Heart right ventricle (tissue), 16 donors: ENCODE measurements around the gene NEBL. TPM values are rescaled to one million over a fixed set of nuclear protein-coding genes. Genes with fewer than 3 reads are reported as not detected.
A peak's percentile ranks its signal among the peaks of the same experiment; 100 is the strongest.

Experiments
- ATAC-seq, 8 donors: fragments of 200-7000 bp; cut with Tn5 transposase; one replicate each; pipeline ENCODE4 v1.9.1; 2020; ENCODE audit warnings: mild to moderate bottlenecking in 8 of 8, moderate library complexity in 8 of 8, moderate number of reproducible peaks in 1 of 8
- DNase-seq, 2 donors: peaks; one replicate each; pipeline ENCODE4 v3.0.0-alpha.2; 2020
- H3K27ac ChIP-seq, 10 donors: fragments of 200-600 bp; sonication (generic) in 2 of 10; one replicate each; pipeline versions ENCODE4 v1.5.0 to v1.8.0; 2020 to 2022; ENCODE audit warnings: mild to moderate bottlenecking in 3 of 10
- H3K27me3 ChIP-seq, 7 donors: fragments of 200-600 bp; one replicate each; pipeline ENCODE4 v1.8.0; 2021 to 2022; ENCODE audit warnings: mild to moderate bottlenecking in 2 of 7
- H3K36me3 ChIP-seq, 9 donors: fragments of 200-600 bp; sonication (generic) in 1 of 9; one replicate each; pipeline versions ENCODE4 v1.5.0 to v1.8.0; 2020 to 2022; ENCODE audit warnings: mild to moderate bottlenecking in 2 of 9
- H3K4me1 ChIP-seq, 9 donors: fragments of 200-600 bp; sonication (generic) in 1 of 9; one replicate each; pipeline versions ENCODE4 v1.5.0 to v1.8.0; 2020 to 2022; ENCODE audit warnings: mild to moderate bottlenecking in 4 of 9
- H3K4me3 ChIP-seq, 10 donors: fragments of 200-600 bp; sonication (generic) in 2 of 10; one replicate each; pipeline versions ENCODE4 v1.5.0 to v1.8.0; 2020 to 2022; ENCODE audit warnings: mild to moderate bottlenecking in 7 of 10, moderate library complexity in 2 of 10
- H3K9me3 ChIP-seq, 11 donors: fragments of 200-600 bp in 10 of 11; sonication (generic) in 2 of 11; one replicate each; pipeline versions ENCODE4 v1.5.0 to v1.8.0; 2013 to 2022; ENCODE audit warnings: mild to moderate bottlenecking in 2 of 11, control low read depth in 1 of 11, moderate library complexity in 1 of 11
- CTCF ChIP-seq, 9 donors: fragments of 200-600 bp; sonication (generic) in 2 of 9; IDR thresholded peaks; one replicate each; pipeline versions ENCODE4 v1.5.0 to v1.8.0; 2021 to 2022; ENCODE audit warnings: antibody characterized with exemption in 9 of 9, mild to moderate bottlenecking in 5 of 9, moderate library complexity in 1 of 9
- WGBS, 2 donors: extraction: QIAGEN DNeasy Blood & Tissue Kit; methylation state at CpG; one replicate each; pipeline ENCODE4 v1.1.7; 2013; ENCODE audit warnings: inconsistent platforms in 1 of 2; 5-methylcytosine and 5-hydroxymethylcytosine counted together
- intact Hi-C, 10 donors: fragments of 100-400 bp; cut with DNase I; formaldehyde crosslinking; loops; one replicate each; pipeline versions ENCODE4 v1.11.1 to v1.14.2; 2022
- polyA plus RNA-seq, 2 donors: library from polyadenylated mRNA; stranded (reverse); fragments of 200-250 nt; gene quantifications; one replicate each; pipeline ENCODE4 v1.2.3, GENCODE V29; 2013
- total RNA-seq, 10 donors: library from RNA; stranded (reverse); fragmentation: NEBNext Ultra II Directional in 3 of 10; extraction: Animal tissue kit (Norgen Biotek cat#: 25700) in 3 of 10; gene quantifications; one replicate each; pipeline versions ENCODE4 v1.2.1 to v1.2.4, GENCODE V29; 2021 to 2023
- donor health status: Arrhythmogenic right ventricular cardiomyopathy.
- donor health status: ischemic (EF 13 %, LVEDD 7.1; RV severe dilation, severe dysfunction).
- donor health status: healthy with polysubstance abuse.
- donor health status: DM: no; HTN: yes; CAD: no.
- donor health status: DM: no; HTN: no; CAD: no.
- donor health status: ischemic (EF 25% LVEDD 6.9; RV normal size, moderate dysfunction).
- donor health status: ischemic (EF 25% LVEDD 5.7; RV mildly dilated, moderate dysfunction).
- donor health status: healthy.
- donor health status: DM: yes; HTN: yes; CAD: no.
- donor health status: Ischemic cardiomyopathy.
- donor health status: ischemic (EF 35%, LVEDD 5.7; RV mildly dilated, moderate dysfunction).
- donor health status: nonischemic (EF 11% LVEDD 7.7; RV severe dilation, severe dysfunction).
- donor health status: DM: yes; HTN: yes; CAD: no.
- donor health status: PGD.
- donor health status: ischemic (EF 29% LVEDD 5.4; RV normal size, mild dysfunction).
- donor health status: nonischemic (EF 23%, LVEDD 6.1; RV moderate dilation, normal function).

The NEBL gene
- total and polyA plus RNA-seq, 12 donors: 113 to 899 (median 722) TPM

- intact Hi-C loops: no loop called here
- no peak for ATAC-seq
- Histone ChIP-seq H3K4me3 (no peak overlapping the region), H3K4me1 (no peaks in the 10 kb centered on the region), H3K36me3 (no peaks in the 10 kb centered on the region), H3K27me3 (no peaks in the 10 kb centered on the region), H3K27ac (peak overlapping the region in 2 of 10 donors; percentile 15 to 18), H3K9me3 (peaks cover 0 to 35% (median 21%) of the 10 kb centered on the region in 11 donors)
- TF ChIP-seq CTCF (IDR thresholded peaks at IDR 0.05): no peak
- DNase-seq: no peak
Observed at GRCh38 chr10:20747782-20748181, 149.3 kb downstream of the NEBL start.

GRCh38 chr10:20746856-20747255 lies 150.3 kb downstream of the NEBL start:
- 81 to 89% methylated on average over 7 of the region's 7 CpGs for WGBS, 2 donors
- DNase-seq (no peak), ATAC-seq (no peak)
- TF ChIP-seq CTCF (IDR thresholded peaks at IDR 0.05): no peak
- Histone ChIP-seq H3K27ac (no peak overlapping the region), H3K36me3 (no peaks in the 10 kb centered on the region), H3K4me3 (no peak overlapping the region), H3K4me1 (no peaks in the 10 kb centered on the region), H3K27me3 (no peaks in the 10 kb centered on the region), H3K9me3 (peaks cover 0 to 35% (median 21%) of the 10 kb centered on the region in 11 donors)
- intact Hi-C loops: no loop called here

- ATAC-seq (no peak), DNase-seq (no peak)
- Histone ChIP-seq H3K36me3 (no peaks in the 10 kb centered on the region), H3K4me3 (no peak overlapping the region), H3K27me3 (no peaks in the 10 kb centered on the region), H3K27ac (no peak overlapping the region), H3K4me1 (no peaks in the 10 kb centered on the region), H3K9me3 (peaks cover 0 to 25% (median 15%) of the 10 kb centered on the region in 11 donors)
- 74 to 85% methylated on average over 7 of the region's 7 CpGs for WGBS, 2 donors
- no peak for TF ChIP-seq CTCF (IDR thresholded peaks at IDR 0.05)
- intact Hi-C loops: no loop called here
Observed at GRCh38 chr10:20745556-20746375, 151.3 kb downstream of the NEBL start.

GRCh38 chr10:20744821-20745220 lies 152.3 kb downstream of the NEBL start:
- Histone ChIP-seq H3K27ac (no peak overlapping the region), H3K4me3 (no peak overlapping the region), H3K9me3 (peaks cover 0 to 16% (median 5%) of the 10 kb centered on the region in 11 donors), H3K27me3 (no peaks in the 10 kb centered on the region), H3K36me3 (no peaks in the 10 kb centered on the region), H3K4me1 (no peaks in the 10 kb centered on the region)
- ATAC-seq: no peak
- WGBS, 2 donors: 84 to 88% methylated on average over 5 of the region's 5 CpGs
- TF ChIP-seq CTCF (IDR thresholded peaks at IDR 0.05): no peak
- DNase-seq: no peak
- intact Hi-C loops: no loop called here
